ENCODE results near the gene HS1BP3. TPM values are rescaled to one million over a fixed set of nuclear protein-coding genes. Genes with fewer than 3 reads are reported as not detected.

Gene HS1BP3
- total RNA-seq, 1 experiment from 2014 or later: 16.2 TPM

DNA sequence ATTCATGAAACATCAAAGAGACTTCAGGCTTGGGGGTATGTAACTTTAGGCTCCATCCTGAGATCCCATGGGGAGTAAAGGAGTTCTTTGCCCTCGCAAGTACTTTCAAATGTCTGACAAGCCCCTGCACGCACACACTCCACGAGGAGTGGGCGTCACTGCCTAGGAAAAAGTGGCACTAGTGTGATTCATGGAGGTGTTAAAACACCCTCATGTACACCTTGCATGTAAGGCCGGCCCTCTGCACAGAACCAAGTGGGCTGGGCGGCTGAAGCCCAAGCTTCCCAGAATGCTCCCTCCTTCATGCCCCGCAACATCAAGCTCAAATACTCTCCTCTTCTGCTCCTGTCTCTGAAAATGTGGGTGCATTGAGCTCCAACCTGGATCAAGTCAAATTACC, 7.8 kb downstream of the HS1BP3 start:
- TF ChIP-seq, protein P1, sequence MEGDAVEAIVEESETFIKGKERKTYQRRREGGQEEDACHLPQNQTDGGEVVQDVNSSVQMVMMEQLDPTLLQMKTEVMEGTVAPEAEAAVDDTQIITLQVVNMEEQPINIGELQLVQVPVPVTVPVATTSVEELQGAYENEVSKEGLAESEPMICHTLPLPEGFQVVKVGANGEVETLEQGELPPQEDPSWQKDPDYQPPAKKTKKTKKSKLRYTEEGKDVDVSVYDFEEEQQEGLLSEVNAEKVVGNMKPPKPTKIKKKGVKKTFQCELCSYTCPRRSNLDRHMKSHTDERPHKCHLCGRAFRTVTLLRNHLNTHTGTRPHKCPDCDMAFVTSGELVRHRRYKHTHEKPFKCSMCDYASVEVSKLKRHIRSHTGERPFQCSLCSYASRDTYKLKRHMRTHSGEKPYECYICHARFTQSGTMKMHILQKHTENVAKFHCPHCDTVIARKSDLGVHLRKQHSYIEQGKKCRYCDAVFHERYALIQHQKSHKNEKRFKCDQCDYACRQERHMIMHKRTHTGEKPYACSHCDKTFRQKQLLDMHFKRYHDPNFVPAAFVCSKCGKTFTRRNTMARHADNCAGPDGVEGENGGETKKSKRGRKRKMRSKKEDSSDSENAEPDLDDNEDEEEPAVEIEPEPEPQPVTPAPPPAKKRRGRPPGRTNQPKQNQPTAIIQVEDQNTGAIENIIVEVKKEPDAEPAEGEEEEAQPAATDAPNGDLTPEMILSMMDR (conservative IDR thresholded peaks at IDR 0.05): no peak
- TF ChIP-seq EZH2 (IDR thresholded peaks at IDR 0.05; ENCODE audit: low read depth): no peak
- no peak overlapping the region for H3K4me3 ChIP-seq
- H3K9me2 ChIP-seq (ENCODE audit: insufficient read depth): no peaks in the 10 kb centered on the region
- intact Hi-C loops (cut with micrococcal nuclease; ENCODE audit: unreplicated experiment): loop anchor here (2.0 to 10.0 kb wide), 5 partner anchors 232 to 686 kb away; no protein-coding TSS in a partner anchor
- POLR2A ChIA-PET (ENCODE audit: unreplicated experiment): interaction anchor here (0.6 to 0.7 kb wide), 2 partner anchors 25 to 247 kb away, joined by 4 to 5 read pairs; no protein-coding TSS in a partner anchor
- H3K4me2 ChIP-seq: no peak overlapping the region
- no TSS peak for BruUV-seq (replicated peaks)
- CTCF ChIA-PET: interaction anchor here (0.8 to 1.3 kb wide), 4 partner anchors 220 to 305 kb away, joined by 3 to 5 read pairs (median 3); no protein-coding TSS in a partner anchor
- H3F3A ChIP-seq (ENCODE audit: insufficient read depth, low read depth): no peaks in the 10 kb centered on the region
- DNase-seq: no peak
- no peak overlapping the region for H2AFZ ChIP-seq
- H3K4me1 ChIP-seq (replicated peaks; ENCODE audit: insufficient read depth): no peaks in the 10 kb centered on the region
- no peak overlapping the region for H3K27ac ChIP-seq
- no peaks in the 10 kb centered on the region for H4K20me1 ChIP-seq (ENCODE audit: insufficient read depth)
- H3K79me2 ChIP-seq (ENCODE audit: low read depth): no peaks in the 10 kb centered on the region
- H3K9me3 ChIP-seq (ENCODE audit: insufficient read depth, low read depth): no peaks in the 10 kb centered on the region
- H3K36me3 ChIP-seq (ENCODE audit: low read depth): no peaks in the 10 kb centered on the region
- no peaks in the 10 kb centered on the region for H3K27me3 ChIP-seq (ENCODE audit: insufficient read depth, low read depth)

DNA sequence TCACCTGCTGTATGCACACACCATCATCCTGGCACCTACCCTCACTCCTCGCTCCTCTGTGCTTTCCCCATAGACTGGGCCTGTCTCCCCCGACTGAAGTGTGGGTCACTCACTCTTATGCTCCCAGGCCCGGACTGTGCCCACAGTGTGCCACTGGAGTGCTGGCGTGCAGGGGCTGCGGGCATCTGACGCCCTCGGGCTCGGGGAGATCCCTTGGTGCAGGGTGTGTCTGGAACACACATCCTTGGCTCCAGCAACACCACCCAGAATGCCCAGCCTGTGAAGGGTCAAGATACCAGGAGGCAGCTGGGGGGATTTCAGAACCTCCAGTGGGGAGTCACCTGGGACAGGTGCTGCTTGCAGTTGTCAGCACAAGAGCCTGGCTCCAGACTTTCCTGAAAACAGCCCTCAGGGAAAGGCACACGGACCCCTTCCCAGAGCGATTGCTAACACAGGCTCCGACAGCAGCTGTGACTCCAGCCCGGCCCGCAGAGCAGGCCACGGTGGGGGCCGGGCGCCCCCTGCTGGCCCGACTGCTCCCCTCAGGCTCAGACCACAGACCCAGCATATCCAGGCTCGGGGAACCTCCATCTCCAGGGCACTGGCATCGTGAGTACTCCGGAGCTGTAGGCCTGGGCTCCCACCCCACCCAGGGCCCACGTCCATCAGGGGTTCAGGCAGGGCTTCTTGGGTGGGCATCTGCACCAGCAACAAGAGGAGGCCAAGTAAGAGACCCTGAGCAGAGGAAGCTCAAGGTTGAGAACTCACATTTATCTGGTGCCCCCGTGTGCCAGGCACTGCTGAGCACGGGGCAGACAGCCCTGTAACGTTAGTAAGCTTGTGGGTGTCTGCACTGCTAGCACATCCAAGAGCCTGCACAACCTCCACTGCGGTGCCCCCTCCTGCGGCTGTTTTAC, 8.6 kb downstream of the HS1BP3 start:
- H3K36me3 ChIP-seq (ENCODE audit: low read depth): no peaks in the 10 kb centered on the region
- H3K9me3 ChIP-seq (ENCODE audit: insufficient read depth, low read depth): no peaks in the 10 kb centered on the region
- peak overlapping the region; percentile 26; the same call in 1 of the 2 replicates for H3K4me2 ChIP-seq
- H3K27me3 ChIP-seq (ENCODE audit: insufficient read depth, low read depth): no peaks in the 10 kb centered on the region
- H3K79me2 ChIP-seq (ENCODE audit: low read depth): no peaks in the 10 kb centered on the region
- DNase-seq: peak; percentile 51 to 78
- H2AFZ ChIP-seq: no peak overlapping the region
- H3K9me2 ChIP-seq (ENCODE audit: insufficient read depth): no peaks in the 10 kb centered on the region
- no peak overlapping the region for H3K27ac ChIP-seq
- no peaks in the 10 kb centered on the region for H3F3A ChIP-seq (ENCODE audit: insufficient read depth, low read depth)
- no peak overlapping the region for H3K4me3 ChIP-seq
- POLR2A ChIA-PET (ENCODE audit: unreplicated experiment): interaction anchor here (0.6 to 0.7 kb wide), 2 partner anchors 24 to 246 kb away, joined by 4 to 5 read pairs; no protein-coding TSS in a partner anchor
- intact Hi-C loops (cut with micrococcal nuclease; ENCODE audit: unreplicated experiment): loop anchor here (1.0 to 10.0 kb wide), 6 partner anchors 232 to 685 kb away; no protein-coding TSS in a partner anchor
- TF ChIP-seq EZH2 (IDR thresholded peaks at IDR 0.05; ENCODE audit: low read depth): no peak
- TF ChIP-seq, protein P1 (conservative IDR thresholded peaks at IDR 0.05): peak; percentile 96
- CTCF ChIA-PET: interaction anchor here (0.6 to 1.3 kb wide), 8 partner anchors 132 to 304 kb away, joined by 3 to 6 read pairs (median 3); no protein-coding TSS in a partner anchor
- BruUV-seq (replicated peaks): no TSS peak
- H4K20me1 ChIP-seq (ENCODE audit: insufficient read depth): no peaks in the 10 kb centered on the region
- no peaks in the 10 kb centered on the region for H3K4me1 ChIP-seq (replicated peaks; ENCODE audit: insufficient read depth)

DNA sequence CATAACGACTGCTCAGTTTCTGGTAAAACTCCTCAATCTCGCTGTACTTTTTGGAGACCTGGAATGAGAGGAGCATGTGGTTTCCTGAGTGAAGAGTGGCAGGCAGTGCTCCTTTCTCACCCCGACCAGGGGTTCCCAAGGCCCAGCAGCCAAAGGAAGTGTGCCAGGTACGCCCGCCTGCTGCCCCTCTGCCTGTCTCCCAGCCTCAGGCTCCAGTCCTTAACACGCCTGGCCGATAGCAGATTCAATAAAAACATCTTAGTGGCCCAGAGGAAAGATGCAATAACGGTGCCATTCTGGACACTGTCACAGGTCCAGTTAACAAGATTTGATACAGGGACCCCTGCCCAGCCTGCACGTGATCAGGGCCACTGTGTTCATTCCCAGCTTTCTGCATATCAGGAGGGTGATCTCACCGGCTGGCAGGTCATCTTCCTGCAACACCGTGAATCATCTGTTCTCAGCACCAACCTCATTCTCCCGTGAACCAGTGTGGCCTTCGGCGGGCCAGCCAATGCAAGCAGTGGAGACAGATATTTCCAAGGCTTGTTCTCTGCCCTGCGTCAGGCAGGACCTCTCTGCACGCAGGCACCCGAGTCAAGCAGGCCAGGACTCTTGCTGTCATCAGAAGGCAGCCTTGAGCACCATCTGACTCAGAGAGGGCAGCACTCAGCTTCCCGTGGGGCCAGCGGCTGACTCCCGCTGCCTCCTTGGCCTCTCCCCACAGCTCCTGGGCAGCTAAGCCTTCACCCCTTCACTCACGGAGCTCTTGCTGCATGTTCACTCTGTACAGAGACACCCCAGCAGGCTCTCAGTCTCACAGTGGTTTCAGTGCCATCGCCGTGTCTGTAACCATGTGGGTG, 9.5 kb downstream of the HS1BP3 start:
- no peaks in the 10 kb centered on the region for H4K20me1 ChIP-seq (ENCODE audit: insufficient read depth)
- TF ChIP-seq, protein P1 (conservative IDR thresholded peaks at IDR 0.05): no peak
- TF ChIP-seq EZH2 (IDR thresholded peaks at IDR 0.05; ENCODE audit: low read depth): no peak
- no peak overlapping the region for H3K4me3 ChIP-seq
- no peak for DNase-seq
- H3K79me2 ChIP-seq (ENCODE audit: low read depth): no peaks in the 10 kb centered on the region
- 0 out of 2 replicates have a peak, but pooled peaks cover under 1% of the 10 kb centered on the region for H3F3A ChIP-seq (ENCODE audit: insufficient read depth, low read depth)
- H3K9me2 ChIP-seq (ENCODE audit: insufficient read depth): no peaks in the 10 kb centered on the region
- no peaks in the 10 kb centered on the region for H3K36me3 ChIP-seq (ENCODE audit: low read depth)
- H2AFZ ChIP-seq: no peak overlapping the region
- H3K9me3 ChIP-seq (ENCODE audit: insufficient read depth, low read depth): no peaks in the 10 kb centered on the region
- H3K4me2 ChIP-seq: no peak overlapping the region
- intact Hi-C loops (cut with micrococcal nuclease; ENCODE audit: unreplicated experiment): loop anchor here (5.0 to 10.0 kb wide), 3 partner anchors 314 to 684 kb away; no protein-coding TSS in a partner anchor
- POLR2A ChIA-PET (ENCODE audit: unreplicated experiment): no interaction called here
- no TSS peak for BruUV-seq (replicated peaks)
- no peaks in the 10 kb centered on the region for H3K4me1 ChIP-seq (replicated peaks; ENCODE audit: insufficient read depth)
- no peaks in the 10 kb centered on the region for H3K27me3 ChIP-seq (ENCODE audit: insufficient read depth, low read depth)
- CTCF ChIA-PET: interaction anchor here (0.5 to 1.1 kb wide), 4 partner anchors 133 to 409 kb away, joined by 3 to 12 read pairs (median 3); no protein-coding TSS in a partner anchor
- H3K27ac ChIP-seq: no peak overlapping the region

All from PC-9 (cell line).